OCI-LY1 (cell line): Measurements from ENCODE around the gene METRN.
A peak's percentile ranks its signal among the peaks of the same experiment; 100 is the strongest.

ENCODE experiments used
- H2AFZ ChIP-seq: fragments of 200-600 bp; sonication (generic), shearing (Covaris generic); 2 replicates; pipeline ENCODE4 v1.6.0; 2014; ENCODE audit warnings: antibody characterized with exemption, mild to moderate bottlenecking, low read length
- H3F3A ChIP-seq: fragments of 200-600 bp; sonication (generic), shearing (Covaris generic); 2 replicates; pipeline ENCODE4 v1.6.0; 2014; ENCODE audit warnings: mild to moderate bottlenecking, antibody characterized with exemption, low read length, moderate library complexity; ENCODE audit not compliant: insufficient read depth
- H3K27ac ChIP-seq: fragments of 200-600 bp; sonication (generic); 2 replicates; pipeline ENCODE4 v1.5.1; 2014; ENCODE audit warnings: low read length, mixed run types, mild to moderate bottlenecking, low read depth; ENCODE audit not compliant: poor library complexity, severe bottlenecking
- H3K27me3 ChIP-seq: fragments of 200-600 bp; sonication (generic); 2 replicates; pipeline ENCODE4 v1.6.0; 2014; ENCODE audit warnings: antibody characterized with exemption, mild to moderate bottlenecking, low read length, moderate library complexity; ENCODE audit not compliant: insufficient read depth
- H3K36me3 ChIP-seq: fragments of 200-600 bp; sonication (generic); 2 replicates; pipeline ENCODE4 v1.6.1; 2014; ENCODE audit warnings: mild to moderate bottlenecking, antibody characterized with exemption, low read length, moderate library complexity, mixed read lengths; ENCODE audit not compliant: insufficient read depth
- H3K4me1 ChIP-seq: fragments of 200-600 bp; sonication (generic); 2 replicates; pipeline ENCODE4 v1.5.1; 2014; ENCODE audit warnings: mild to moderate bottlenecking, low read length, moderate library complexity; ENCODE audit not compliant: insufficient read depth, severe bottlenecking
- H3K4me2 ChIP-seq: fragments of 200-600 bp; sonication (generic), shearing (Covaris generic); 2 replicates; pipeline ENCODE4 v1.6.1; 2014; ENCODE audit warnings: low read length
- H3K4me3 ChIP-seq: fragments of 200-600 bp; sonication (generic); 2 replicates; pipeline ENCODE4 v1.5.1; 2014; ENCODE audit warnings: low read length, low read depth, mild to moderate bottlenecking, mixed read lengths; ENCODE audit not compliant: poor library complexity, severe bottlenecking
- H3K79me2 ChIP-seq: fragments of 200-600 bp; shearing (Covaris generic); 2 replicates; pipeline ENCODE4 v1.6.1; 2016; ENCODE audit warnings: mixed run types, low read length, mixed read lengths; ENCODE audit not compliant: insufficient read depth
- H3K9ac ChIP-seq: fragments of 200-600 bp; sonication (generic), shearing (Covaris generic); 2 replicates; pipeline ENCODE4 v1.6.1; 2014; ENCODE audit warnings: mild to moderate bottlenecking, low read length, mixed read lengths
- H3K9me2 ChIP-seq: fragments of 200-600 bp; sonication (generic), shearing (Covaris generic); 2 replicates; pipeline ENCODE4 v1.6.1; 2014; ENCODE audit warnings: low read depth, mild to moderate bottlenecking, low read length, mixed read lengths
- H3K9me3 ChIP-seq: fragments of 200-600 bp; shearing (Covaris generic); 2 replicates; pipeline ENCODE4 v1.6.1; 2014; ENCODE audit warnings: low read length, mixed read lengths
- H4K20me1 ChIP-seq: fragments of 200-600 bp; sonication (generic), shearing (Covaris generic); 2 replicates; pipeline ENCODE4 v1.6.0; 2016; ENCODE audit warnings: mild to moderate bottlenecking, low read length; ENCODE audit not compliant: insufficient read depth
- EZH2 ChIP-seq: fragments of 200-600 bp; sonication (generic), shearing (Covaris generic); IDR thresholded peaks from 2 replicates; pipeline ENCODE4 v1.8.0; 2017; ENCODE audit warnings: borderline replicate concordance, mixed run types, mild to moderate bottlenecking, antibody characterized with exemption, low read length, moderate library complexity, mixed read lengths
- TF ChIP-seq, protein P1 (sequence below): fragments of 200-600 bp; sonication (generic), shearing (Covaris generic); IDR thresholded peaks from 2 replicates; pipeline ENCODE4 v1.5.1; 2017; ENCODE audit warnings: mild to moderate bottlenecking, antibody characterized with exemption, low read length, moderate library complexity, mixed read lengths

METRN gene

DNA sequence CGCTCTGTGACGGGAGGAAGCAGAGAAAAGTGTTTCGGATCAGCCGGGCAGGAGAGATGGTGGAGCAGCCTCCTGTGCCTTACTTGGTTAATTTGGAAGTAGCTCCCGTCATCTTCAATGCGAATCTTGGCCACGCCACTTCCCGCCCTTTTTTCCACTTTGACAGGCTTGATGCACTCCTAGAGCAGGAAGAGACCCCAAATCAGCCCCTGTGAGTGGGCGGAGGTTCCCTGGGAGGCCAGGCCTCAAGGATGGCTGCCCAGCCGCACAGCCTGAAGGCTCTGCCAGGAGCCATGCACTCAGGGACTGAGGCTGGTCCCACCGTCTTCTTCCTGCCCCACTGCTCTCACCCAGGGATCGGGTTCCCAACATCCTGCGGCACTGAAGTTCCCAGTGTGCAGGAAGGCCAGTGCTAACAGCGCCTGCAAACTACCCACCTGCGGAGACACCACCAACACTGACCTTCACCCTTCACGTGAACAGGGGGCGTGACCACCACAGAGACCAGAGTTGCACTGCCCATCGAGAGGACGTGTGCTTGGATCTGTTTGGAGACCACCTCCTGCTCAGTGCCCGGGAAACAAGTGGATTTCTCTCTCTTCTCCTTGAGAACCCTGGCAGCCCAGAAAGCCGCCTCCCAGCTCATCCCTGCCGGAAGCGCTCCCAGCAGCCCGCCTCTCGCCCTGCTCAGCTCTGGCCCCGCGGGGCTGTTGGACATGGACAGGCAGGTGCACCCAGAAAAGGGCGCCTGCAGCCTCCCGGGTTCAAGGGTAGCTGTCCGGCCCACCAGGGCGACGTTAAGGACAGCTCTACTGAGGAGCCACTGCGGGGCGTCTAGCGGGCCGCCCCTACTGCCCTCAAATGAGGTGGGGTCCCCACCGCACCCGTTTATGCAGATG, 24.9 kb downstream of the METRN start:
- Histone ChIP-seq H2AFZ (no peak overlapping the region), H3K27me3 (no peaks in the 10 kb centered on the region), H3K9me3 (no peaks in the 10 kb centered on the region), H3K4me1 (peaks cover 48% of the 10 kb centered on the region), H3F3A (no peaks in the 10 kb centered on the region), H3K36me3 (peaks cover 22% of the 10 kb centered on the region), H3K79me2 (no peaks in the 10 kb centered on the region), H3K9me2 (no peaks in the 10 kb centered on the region), H3K27ac (peak overlapping the region; percentile 97), H3K4me2 (peak overlapping the region; percentile 83), H3K4me3 (peak overlapping the region; percentile 84), H4K20me1 (no peaks in the 10 kb centered on the region), H3K9ac (peak overlapping the region; percentile 84)
- no peak for TF ChIP-seq EZH2

DNA sequence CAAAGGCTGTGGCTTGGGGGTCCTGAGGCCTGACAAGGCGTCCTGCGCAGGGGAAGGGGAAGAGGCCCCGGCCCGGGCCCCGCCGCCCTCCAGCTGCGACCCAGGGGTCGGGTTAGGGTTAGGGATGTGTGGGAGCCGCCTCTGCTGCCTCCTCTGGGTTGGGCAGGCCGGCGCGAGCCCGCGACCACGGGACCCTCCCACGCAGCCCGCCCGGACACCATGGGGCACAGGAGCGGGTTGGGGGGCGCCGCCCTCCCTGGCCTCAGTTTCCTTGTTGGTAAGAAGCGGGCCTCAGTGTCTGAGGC, 25.5 kb downstream of the METRN start:
- H3K4me3 ChIP-seq: peak overlapping the region; percentile 84

DNA sequence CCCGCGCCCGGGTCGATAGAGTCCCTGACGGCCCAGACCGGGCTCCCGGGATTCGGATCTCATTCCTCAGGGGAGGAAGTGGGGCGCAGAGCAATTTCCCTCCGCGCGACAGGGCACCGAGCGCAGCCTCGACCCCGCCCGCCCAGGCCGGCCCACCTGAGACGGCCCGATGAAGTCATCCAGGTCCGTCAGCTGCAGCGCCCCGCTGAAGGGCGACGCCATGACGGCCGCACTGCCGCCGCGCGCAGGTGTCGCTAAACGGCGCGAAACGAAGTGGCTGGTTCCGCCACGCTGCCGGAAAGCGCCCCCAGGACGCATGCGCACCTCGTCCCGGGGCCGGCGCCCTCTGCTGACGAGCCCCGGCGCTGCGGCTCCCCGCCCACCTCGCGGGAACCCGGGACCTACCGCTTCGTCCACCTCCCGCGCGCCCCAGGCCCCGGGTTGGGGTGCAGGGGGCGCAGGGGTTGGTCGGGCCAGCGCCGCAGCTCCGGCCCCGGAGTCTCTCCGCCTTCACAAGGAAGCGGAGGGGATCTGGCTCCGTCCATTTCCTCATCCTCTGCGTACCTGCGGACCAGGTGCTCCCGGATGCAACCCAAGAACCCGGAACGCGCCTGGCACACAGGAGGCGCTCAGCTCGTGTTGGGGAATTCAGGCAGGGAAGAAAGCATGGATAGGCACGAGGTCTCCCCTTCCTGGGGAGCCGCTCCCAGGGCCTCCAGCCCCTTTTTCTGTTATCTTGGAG, 26.0 kb downstream of the METRN start, which contains the start of gene CIAO3:
Gene CIAO3 (minus strand): TSS at position 234 of the 742 bp plus-strand sequence. CDS start 12 bp downstream, at position 222.
- Histone ChIP-seq H3F3A (no peaks in the 10 kb centered on the region), H3K4me3 (peak within 1 kb of the TSS; percentile 84), H3K27me3 (no peaks in the 10 kb centered on the region), H3K9me2 (no peaks in the 10 kb centered on the region), H3K9me3 (no peaks in the 10 kb centered on the region), H3K79me2 (no peaks in the 10 kb centered on the region), H3K4me1 (peaks cover 46% of the 10 kb centered on the region), H3K36me3 (peaks cover 11% of the 10 kb centered on the region), H3K27ac (peak within 1 kb of the TSS; percentile 97), H2AFZ (no peak within 1 kb of the TSS), H3K4me2 (peak within 1 kb of the TSS; percentile 83), H3K9ac (peak within 1 kb of the TSS; percentile 84), H4K20me1 (no peaks in the 10 kb centered on the region)
- no peak for TF ChIP-seq EZH2
- TF ChIP-seq, protein P1, sequence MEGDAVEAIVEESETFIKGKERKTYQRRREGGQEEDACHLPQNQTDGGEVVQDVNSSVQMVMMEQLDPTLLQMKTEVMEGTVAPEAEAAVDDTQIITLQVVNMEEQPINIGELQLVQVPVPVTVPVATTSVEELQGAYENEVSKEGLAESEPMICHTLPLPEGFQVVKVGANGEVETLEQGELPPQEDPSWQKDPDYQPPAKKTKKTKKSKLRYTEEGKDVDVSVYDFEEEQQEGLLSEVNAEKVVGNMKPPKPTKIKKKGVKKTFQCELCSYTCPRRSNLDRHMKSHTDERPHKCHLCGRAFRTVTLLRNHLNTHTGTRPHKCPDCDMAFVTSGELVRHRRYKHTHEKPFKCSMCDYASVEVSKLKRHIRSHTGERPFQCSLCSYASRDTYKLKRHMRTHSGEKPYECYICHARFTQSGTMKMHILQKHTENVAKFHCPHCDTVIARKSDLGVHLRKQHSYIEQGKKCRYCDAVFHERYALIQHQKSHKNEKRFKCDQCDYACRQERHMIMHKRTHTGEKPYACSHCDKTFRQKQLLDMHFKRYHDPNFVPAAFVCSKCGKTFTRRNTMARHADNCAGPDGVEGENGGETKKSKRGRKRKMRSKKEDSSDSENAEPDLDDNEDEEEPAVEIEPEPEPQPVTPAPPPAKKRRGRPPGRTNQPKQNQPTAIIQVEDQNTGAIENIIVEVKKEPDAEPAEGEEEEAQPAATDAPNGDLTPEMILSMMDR: peak; percentile 89

More for the DNA sequence above, 25.5 kb downstream of the METRN start:
- Histone ChIP-seq H3K79me2 (no peaks in the 10 kb centered on the region), H2AFZ (no peak overlapping the region), H4K20me1 (no peaks in the 10 kb centered on the region), H3K9ac (peak overlapping the region; percentile 84), H3K4me1 (peaks cover 48% of the 10 kb centered on the region), H3K27me3 (no peaks in the 10 kb centered on the region), H3F3A (no peaks in the 10 kb centered on the region), H3K4me2 (peak overlapping the region; percentile 83), H3K36me3 (peaks cover 16% of the 10 kb centered on the region), H3K27ac (peak overlapping the region; percentile 97), H3K9me3 (no peaks in the 10 kb centered on the region), H3K9me2 (no peaks in the 10 kb centered on the region)
- TF ChIP-seq, protein P1: no peak
- TF ChIP-seq EZH2: no peak
